GM19238 (cell line): ENCODE results near the gene EIF5A.

Source experiments
- DNase-seq: peaks from one replicate; pipeline ENCODE4 v3.0.0; 2011; ENCODE audit warnings: low spot score; ENCODE audit not compliant: insufficient read length

Gene EIF5A

DNA sequence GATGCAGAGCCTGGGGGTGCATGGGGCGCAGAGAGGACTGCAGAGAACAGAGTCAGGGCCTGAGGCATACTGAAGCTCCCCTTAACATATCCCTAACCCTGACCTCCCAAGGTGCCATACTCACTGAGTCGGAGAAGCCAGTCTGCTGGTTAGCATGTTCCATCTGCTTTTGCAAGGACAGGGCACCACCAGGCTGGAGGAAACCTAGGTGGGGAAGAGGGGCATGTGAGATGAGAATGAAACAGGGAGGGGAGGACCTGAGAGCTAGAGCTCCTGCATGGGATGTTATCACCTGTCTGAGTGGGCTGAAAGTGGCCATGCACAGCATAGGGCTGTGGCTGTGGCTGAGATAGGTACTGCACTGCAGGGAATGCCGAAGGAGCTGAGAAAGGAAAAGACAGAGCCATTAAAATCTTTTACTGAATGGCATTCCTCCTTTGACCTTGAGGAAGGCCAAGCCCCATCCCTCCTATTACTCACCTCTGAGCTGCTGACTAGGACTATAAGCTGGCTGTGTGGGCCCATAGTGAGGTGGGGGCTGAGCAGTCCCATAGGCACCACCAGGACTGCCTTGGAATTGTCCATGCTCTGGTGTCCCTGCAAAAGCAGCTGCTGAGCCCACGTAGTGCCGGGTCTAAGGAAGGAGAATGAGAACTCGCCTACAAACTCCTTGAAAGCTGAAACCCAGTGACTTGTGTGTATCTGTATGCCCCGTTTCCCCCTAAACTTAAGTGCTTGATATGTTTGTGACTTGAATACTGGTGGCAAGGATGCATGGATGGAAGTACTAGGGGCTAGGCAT lies 5.9 kb downstream of the EIF5A start:
- no peak for DNase-seq

DNA sequence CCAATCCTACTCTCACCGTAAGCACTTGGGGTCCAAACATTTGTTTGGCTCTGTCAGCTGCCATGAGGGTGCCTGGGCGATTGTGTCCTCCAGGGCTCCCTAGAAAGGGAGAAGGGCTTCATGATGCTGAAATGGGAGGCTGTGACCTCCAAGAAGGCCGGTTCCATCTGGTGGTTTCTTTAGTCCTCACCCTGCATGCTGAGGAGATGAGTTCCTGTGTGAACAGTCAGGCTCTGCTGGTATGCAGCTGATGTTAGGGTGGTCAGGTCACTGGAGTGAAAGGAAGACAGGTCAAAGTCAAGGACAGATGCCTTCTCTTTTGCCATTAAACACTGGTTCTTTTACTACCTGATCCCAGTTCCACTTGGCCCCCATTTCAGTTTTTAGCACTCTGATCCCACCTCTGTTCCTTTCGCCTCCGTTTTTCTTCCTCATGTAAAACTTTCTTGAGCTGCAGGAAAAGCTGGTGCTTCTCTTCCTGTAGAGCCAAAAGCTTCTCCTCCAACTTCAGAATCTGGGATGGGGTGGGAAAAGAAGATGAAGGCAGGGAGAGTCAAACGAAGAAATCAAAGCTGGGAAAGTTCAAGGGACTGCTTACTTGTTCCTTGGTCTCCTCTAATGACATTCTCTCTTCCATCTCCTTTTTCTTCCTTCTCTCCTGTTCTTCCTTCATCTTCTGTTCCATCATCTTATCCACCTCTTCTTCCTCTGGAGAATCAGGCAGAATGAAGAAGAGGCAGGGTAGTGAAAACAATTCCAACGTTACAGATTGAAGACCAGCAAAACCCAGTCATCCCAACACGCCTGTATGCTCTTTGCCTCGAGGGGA lies 6.7 kb downstream of the EIF5A start:
- DNase-seq = no peak

DNA sequence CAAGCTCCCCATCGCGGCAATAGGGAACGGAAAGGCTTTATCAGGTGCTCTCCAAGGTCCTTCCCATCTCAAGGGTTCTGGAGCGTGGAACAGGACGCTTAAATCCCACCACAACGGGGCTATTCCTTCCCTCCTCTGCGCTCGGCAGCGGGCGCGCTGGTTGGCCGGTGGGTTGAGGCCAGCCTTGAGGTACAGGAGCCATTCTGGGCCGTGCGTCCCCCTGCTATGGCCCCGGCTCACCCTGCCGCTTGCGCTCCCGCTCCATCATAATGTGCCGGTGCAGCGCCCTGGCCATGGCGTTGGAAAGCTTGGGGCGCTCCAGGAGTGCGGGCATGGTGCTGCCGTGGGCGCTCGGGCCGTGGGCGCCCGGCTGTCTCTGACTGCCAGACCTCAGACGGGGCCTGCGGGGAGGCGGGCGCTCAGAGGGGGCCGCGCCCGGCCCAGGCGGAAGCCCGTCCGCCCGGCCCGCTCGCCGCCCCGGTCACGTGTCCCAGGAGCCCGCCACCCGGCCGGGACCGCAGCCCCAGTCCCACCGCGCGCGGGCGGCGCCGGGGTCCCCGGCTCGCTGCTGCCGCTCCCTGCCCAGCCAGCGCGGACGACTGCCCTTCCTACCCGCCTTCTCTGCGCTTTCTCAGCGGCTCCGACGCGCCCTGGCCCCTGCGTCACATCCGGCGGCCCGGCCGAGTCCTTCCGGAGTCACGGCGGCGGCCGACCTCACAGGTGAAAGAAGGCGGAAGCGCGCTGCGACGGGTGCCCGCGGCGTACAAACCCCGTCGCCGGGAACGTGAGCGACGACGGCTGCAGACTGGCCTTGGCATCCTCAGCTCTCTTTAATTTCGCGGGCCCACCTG lies 7.5 kb downstream of the EIF5A start, which contains the start of gene GPS2:
TSS of gene GPS2 (minus strand) at position 642 of the 851 bp plus-strand sequence. CDS start at position 334, 308 bp downstream.
- peak; percentile 99 for DNase-seq

DNA sequence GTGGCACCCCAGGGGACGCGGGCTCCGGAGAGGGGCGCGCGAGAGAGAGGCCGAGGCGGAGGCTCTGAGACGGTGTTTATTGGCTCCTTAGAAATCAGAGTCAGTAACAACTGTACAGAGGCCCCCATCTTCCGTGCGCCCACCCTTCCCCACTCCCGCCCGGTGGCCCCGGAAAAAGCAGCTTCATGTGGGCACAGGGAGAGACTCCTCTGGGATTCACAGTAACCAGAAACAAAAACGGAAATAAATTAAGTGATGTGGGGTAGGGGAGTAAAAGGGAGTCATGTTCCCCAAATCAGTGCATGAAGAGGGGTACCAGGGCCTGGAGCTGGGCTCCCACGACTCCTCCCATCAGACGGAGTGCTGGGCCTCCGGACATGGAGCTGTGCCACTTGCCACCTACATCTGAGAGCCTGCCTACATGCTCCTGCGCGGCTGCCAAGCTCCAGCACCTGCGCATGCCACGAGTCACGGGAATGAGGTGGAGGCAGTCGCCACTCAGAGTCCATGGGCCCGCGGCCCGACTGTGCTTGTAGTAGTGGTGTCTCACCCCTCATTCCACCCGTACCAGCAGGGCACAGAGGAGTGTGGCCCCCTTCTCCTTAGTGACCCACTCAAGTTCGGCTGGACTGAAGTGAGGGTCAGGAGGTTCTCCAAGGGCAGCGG lies 8.3 kb downstream of the EIF5A start:
- DNase-seq = no peak

DNA sequence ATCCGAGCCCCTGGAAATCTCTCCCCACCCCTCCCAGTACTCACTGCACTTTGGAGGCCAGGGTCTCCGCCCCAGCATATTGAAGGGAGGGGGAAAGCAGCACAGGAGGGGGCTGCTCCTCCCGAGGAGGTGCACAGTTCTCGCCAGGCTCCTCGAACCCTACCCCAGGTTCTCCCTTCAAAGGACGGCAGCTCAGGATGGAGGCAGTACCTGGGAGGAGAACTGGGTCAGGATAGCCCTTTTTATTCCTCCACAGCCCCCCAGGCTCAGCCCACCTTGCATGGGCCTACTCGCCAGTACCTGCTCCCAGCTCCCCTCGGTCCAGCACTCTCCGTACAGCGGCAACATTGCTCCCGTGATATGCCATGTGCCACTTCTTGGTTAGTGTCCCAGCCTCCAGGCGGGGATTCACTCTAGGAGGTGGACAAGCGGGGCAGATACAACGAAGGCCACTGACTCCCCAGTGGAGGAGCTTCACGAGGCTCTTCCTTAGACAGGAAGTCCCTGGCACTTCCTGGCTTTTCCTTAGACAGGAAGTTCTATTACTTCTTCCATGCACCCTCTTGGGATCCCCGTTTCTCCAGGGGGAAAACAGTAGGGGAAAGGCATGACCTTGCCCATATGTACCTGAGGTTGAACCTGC lies 9.9 kb downstream of the EIF5A start:
- no peak for DNase-seq

DNA sequence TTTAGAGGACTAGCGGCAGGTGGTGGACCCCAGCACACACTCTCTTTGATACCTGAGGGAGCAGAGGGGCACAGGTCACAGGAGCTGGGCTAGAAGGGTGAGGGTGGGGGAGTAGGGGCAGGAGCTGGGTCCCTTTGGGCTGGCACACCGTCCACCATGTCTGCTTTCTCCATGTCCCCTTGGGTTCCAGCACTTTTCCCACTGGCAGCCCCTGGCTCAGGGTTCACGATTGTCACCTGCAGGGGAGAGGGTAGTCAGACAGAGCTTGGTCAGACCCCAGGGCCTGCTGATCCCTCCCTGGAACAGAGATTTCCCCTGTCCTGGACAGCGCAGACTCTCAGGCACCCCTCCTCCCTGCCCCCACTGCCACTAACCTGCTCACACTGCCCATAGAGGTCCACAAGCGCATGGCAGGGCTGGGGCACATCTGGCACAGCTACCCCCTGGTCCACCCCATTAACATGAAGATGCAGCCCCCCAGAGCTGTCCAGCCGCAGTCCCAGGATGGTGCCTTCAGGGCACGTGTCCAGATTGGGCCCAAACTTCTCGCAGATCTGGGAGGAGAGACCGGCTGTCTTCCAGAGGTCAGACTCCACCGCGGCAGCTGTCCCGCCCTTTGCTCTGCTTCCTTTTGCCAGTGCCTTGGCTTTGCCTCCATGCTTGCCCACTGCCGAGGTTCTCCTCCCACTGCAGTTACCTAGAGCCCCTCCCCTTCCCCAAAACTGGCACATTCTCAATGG lies 10.9 kb downstream of the EIF5A start:
- DNase-seq = no peak

DNA sequence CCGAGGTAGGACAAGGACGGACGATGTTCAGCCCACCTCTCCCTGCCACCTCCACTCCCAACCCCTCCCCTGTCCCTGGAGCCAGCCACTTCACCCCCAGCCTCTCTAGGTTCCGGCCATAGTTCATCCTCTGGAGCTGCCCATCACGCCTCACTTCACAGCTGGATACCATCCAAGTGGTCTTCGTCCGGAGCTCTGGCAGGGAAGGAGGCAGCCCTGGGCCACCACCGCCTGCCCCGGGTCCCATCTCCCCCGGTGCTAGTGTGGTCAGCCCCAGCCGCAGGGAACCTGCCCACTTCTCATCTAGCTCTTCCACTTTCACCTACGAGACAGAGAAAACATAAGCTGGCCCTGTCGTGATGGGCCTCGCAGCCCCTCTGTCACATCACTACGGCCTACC lies 14.0 kb downstream of the EIF5A start:
- no peak for DNase-seq

DNA sequence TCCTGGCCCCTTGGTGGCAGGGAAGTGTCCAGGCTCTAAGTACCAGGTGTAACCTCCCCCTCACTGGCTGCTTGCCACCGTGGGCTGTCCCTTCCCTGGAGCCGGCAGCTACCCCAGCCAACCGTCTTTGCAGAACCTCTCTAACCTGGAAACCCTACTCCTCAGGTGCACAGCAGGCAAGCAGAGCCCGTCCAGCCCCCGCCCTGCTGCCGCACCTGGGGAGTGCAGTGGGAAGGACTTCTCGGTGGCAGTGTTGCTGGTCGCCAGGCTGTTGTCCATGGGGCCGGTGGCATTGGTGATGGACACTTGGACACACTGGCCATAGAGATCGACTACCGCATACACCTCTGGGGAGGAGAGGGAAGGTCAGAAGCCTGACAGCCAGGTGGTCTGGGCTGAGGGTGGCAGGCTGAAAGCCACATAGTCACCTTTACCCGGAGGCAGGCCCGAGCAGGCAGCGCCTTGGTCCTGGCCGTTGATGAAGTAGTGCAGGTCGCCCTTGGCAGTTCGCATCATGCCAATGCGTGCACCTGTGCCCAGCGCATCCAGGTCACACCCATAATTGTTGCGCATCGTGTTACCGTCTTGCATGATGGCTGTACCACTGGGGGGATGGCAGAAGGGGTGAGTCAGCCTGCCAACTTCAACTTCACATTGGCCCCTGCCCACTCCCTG lies 15.2 kb downstream of the EIF5A start:
- DNase-seq = no peak

DNA sequence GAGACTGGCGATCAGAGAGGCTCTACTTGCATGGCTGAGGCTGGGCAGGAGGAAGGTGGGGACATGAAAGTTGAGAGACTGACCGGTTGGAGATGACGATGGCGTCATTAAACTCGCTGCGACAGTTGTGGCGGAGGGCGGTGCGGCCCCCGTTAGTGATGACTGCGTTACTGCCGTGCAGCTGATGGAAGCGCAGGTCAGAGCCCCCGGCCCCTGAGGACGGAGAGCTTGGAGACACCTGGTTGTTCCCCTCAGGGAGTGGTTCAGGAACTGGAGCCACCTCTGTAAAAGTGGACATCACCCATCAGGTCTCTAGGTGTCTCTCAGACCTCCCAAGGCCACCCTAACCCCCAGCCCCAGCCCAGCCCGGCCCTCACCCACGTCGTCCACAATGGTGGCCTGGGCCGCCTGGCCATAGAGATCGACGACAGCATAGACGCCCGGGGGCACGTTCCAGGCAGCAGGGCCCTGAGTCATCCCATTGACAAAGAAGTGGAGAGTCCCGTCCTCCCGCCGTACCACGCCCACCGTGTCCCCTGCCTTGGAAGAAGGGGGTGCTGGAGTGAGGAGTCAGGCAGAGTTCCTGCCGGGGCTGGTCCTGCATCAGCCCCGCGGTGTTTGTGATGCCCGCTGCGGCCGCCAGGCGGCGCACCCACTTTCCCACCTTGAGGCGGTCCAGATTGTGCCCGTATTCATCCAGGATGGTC lies 16.5 kb downstream of the EIF5A start:
- peak; percentile 67 for DNase-seq

DNA sequence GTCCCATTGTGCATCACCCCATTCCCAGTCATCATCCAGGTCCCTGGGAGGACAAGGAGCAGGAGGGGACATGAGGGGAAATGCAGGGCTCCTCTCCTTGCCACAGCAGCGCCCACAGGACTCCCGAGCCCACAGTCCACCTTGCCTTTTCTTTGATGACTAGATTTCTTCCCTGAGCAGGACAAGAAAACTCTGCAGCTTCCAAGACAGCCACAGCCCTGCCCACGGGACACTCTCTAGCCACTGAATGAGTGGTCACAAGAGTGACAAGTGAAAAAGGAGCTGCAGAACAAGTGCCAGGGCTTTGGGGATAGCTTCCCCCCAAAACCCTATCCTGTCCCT lies 17.0 kb downstream of the EIF5A start:
- no peak for DNase-seq

DNA sequence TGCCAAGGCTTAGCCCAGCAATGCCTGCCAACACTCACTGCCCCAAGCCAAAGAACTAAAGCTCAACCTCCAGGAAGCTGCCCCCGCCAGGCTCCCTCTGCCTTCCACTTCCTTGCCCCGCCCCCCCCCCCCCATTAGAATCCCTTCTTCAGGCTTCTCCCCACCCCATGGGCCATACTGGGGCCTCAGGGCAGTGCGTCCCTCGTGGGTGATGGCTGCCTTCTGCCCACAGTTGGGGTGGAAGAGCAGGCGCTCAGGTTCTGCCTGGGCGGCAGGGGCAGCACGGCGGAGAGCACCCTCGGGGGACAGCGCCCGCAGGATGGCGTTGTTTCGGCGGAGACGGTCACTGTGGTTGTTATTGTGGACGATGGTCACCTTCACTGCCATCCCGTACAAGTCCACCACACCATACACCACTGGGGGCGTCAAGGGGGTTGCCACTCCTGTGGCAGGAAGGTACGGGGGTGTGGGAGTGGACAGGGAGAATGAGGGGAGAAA lies 17.7 kb downstream of the EIF5A start:
- no peak for DNase-seq

DNA sequence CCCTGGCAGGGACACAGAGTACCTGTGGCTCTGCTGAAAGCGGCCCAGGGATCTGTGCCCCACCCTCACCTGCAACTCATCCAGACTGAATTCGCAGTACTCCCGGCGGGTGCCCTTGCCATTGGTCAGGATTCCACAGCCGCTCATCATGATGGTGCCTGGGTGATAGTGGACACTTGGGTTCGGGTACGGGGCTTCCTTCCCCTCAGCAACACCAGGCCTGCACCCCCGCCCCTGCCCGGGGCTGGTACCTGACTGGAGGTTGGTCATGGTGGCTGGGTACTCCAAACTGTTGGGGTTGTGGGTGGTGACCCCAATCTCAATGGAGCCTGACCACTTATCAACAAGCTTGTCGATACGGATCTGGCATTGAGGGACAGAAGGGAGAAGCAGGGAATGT lies 18.8 kb downstream of the EIF5A start:
- no peak for DNase-seq

DNA sequence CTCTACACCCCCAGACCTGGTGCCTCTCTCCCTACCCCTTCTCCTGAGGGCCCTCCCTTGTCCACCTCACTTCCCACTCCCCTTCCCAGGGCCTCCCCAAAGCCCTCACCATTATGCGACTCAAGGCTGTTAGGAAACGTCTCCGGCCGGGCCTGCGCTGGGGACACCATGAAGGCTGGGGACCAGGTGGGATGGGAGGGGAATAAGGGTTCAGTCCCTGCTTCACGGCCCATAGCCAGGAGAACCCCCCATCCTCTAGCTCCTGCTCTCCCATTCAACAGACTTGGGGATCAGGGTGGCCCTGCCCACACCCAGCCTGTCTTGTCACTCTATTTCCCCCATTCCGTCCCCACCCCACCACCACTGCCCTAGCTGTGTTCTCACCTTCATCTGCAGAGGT lies 19.6 kb downstream of the EIF5A start:
- no peak for DNase-seq

DNA sequence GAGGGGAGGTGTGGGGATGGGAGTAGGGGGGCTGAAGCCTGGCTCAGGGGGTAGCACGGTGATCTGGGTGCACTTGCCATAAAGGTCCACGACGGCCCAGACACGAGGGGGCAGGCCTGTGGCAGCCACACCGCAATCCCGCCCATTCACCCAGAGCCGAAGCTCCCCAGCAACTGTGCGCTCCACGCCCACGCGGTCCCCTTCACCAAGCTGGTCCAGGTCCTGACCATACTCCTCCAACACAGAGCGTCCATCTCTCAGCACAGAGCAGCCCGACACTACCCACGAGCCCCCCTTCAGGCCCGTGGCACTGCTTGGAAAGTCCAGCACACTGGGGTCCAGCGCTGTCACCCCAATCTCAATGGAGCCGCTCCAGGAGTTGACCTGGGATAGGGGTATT lies 20.1 kb downstream of the EIF5A start:
- DNase-seq = no peak

DNA sequence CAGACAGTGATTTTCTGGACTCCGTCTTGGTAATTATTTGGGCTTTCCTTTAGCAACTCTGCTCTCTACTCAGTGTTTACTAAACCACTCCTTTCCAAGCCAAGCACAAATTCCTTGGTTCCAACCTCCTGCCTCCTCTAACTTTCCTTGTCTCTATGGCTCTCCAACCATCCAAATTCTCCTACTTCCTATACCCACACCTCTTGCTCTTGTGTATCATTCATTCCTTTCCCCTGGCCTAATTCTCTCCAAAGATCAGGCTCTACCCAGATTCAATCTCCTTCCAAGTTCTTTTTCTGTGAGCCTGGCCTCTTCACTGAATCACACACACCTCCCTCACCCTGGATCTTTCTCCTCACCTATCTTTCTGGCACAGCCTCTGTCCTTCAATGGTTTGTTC lies 20.6 kb downstream of the EIF5A start:
- no peak for DNase-seq

DNA sequence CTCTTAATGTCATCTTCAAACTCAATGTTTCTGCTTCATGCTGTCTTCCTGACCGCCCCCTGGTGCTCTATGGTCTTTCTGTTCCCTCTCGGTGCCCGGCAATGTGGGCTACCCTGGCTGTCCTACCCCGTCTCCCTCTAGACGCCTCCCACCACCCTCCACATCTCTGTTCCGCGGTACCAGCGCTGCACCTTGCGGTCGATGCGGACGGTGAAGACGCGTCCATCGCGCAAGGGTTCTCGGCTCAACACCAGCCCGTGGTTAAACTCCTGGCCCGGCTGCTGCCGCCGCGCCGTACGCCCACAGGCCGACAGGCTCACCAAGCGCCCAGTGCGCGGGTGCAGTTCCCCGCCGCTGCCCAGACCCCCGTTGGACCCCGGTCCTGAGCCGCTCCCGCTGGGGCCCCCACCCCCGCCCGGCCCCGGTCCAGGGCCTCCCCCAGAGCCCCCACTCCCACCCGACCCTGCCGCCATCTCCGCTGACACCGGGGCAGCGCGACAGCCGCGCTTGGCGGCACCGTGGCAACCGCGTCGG lies 21.5 kb downstream of the EIF5A start, which contains the start of gene NEURL4:
TSS of gene NEURL4 (minus strand) at position 496 of the 534 bp plus-strand sequence. CDS start at position 473, 23 bp downstream.
- peak; percentile 61 for DNase-seq

DNA sequence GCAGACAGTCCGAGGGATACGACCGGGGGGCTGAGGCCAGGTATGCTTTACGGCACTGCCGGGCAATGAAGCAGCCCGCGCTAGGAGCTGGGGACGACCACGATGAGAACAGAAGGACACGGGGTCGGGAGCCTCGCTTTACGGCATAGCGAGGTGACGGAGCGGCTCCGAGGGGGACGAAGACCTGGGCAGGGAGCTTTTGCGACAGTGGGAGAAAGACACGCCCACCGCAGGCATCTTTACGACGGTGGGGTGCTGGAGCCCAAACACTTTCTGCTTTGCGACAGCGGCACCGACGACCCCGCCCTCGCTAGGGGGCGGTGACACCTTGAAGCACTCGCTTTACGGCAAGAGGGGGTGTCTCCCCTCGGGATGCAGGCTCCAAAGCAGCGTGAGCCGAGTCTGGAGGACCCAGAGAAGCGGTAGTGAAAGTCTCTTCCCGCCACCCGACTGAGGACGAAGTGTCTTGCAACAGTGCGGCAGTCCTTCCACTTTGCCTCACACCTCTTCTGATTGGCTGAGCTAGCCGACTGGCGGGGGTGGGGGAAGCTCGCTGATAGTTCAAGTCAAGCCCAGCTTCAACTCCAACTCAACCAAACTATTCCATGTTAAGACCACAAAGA lies 22.1 kb downstream of the EIF5A start:
- peak; percentile 97 for DNase-seq
